Sciatic nerve (tissue), 2 donors: ENCODE results near the gene CMTM5. TPM values are rescaled to one million over a fixed set of nuclear protein-coding genes. Genes with fewer than 3 reads are reported as not detected.

Source experiments
- ATAC-seq: fragments of 200-7000 bp; cut with Tn5 transposase; one replicate; pipeline ENCODE4 v1.9.1; 2020; ENCODE audit warnings: mild to moderate bottlenecking, moderate library complexity
- DNase-seq: peaks from one replicate; pipeline ENCODE4 v3.0.0-alpha.2; 2020; ENCODE audit warnings: low spot score
- intact Hi-C: fragments of 100-400 bp; cut with DNase I; formaldehyde crosslinking; loops from one replicate; pipeline ENCODE4 v1.14.2; 2022
- total RNA-seq: library from RNA; stranded (reverse); fragmentation: NEBNext Ultra II Directional; extraction: Animal tissue kit (Norgen Biotek cat#: 25700); gene quantifications from one replicate; pipeline ENCODE4 v1.2.1, GENCODE V29; 2021
- donor health status: DM: no; HTN: no; CAD: no.
- donor health status: DM: no; HTN: no; CAD: no.

CMTM5 gene, protein sequence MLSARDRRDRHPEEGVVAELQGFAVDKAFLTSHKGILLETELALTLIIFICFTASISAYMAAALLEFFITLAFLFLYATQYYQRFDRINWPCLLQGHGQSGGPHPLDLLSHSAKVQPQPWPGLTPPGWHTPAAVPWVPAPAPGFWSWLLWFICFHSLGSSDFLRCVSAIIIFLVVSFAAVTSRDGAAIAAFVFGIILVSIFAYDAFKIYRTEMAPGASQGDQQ
- total RNA-seq: 75.3 TPM

GRCh38 chr14:23376482-23377197 lies at the start of gene CMTM5:
TSS of gene CMTM5 (plus strand) at chr14:23377046. CDS start at chr14:23377252, 206 bp downstream.
- DNase-seq: peak; percentile 89
- intact Hi-C loops: no loop called here
- ATAC-seq: peak; percentile 91

DNA sequence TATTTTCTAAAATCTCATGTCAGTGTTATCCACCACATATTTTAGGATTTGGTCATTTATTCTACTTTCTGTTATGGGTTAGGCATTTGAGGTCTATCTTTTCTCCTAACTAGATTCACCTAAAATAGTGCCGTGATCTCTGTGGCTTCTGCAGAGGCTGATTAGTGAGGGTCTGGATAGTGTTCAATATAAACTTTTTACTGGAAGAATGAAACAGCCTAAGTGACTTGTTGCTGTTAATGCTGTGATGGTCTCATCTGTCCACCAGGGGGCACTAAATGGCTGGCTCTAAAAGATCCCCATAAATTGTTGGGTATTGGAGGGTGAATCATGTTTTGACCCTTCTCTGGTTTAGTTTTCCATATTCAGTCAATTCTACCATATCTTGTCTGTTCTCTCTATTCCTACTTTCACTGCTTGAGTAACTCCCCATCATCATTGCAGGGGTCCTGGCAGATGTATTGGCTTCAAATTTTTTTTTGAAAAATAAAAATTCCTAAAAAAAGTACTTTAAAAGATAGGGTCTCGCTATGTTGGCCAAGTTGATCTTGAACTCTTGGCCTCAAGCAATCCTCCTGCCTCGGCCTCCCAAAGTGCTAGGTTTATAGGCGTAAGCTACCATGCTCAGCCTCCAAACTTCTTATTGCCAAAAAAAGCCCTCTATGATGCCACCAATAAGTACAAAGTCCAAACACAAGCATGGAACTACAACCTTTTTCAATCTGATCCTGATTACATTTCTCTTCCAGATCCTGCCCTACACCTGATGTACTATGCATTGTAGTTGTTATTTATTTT lies 48.7 kb upstream of the CMTM5 start:
- ATAC-seq (peak; percentile 83), DNase-seq (peak; percentile 84)
- intact Hi-C loops: loop anchor here (2.0 to 10.0 kb wide), 3 partner anchors 53 to 237 kb away; partner anchors contain the start of genes AP1G2 and NGDN

DNA sequence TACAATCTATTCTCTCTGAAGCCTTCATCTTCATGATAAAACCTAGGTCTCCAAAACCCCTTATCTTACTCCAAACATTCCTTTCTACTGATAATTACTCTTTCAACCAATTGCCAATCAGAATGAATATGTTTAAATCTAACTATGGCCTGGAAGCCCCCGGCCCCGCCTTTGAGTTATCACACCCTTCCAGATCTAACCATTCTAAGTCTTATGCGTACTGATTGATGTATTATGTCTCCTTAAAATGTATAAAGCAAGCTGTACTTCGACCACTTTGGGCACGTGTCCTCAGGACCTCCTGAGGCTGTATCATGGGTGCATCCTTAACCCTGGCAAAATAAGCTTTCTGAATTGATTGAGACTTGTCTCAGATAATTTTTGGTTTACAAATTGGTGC lies 41.2 kb upstream of the CMTM5 start:
- no peak for DNase-seq
- intact Hi-C loops: no loop called here
- ATAC-seq: no peak

DNA sequence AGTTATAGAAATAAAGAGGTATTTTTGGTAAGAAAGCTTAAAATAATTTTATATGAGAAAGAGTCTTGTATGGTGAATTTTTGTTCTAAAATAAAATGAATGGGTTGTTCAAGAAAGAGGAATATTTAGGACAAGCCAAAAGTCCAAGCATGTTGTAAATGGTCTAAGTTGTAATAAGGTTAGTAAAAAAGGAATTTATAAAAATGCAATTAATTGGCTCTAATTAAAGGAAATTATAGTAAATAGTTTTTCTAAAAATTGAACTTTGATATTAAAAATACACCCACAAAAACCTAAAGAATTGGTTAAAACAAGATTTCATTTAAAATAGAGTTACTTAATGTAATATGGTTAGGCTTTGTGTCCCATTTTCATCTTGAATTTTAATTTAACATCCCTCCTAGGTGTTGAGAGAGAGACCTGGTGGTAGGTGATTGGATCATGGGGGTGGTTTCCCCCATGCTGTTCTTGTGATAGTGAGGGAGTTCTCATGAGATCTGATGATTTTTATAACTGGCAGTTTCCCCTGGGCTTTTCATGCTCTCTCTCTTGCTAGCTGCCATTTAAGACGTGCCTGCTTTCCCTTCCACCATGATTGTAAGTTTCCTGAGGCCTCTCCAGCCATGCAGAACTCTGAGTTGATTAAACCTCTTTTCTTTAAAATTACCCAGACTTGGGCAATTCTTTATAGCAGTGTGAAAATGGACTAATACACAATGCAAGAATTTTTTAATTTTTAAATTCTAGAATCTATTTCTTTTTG lies 37.2 kb upstream of the CMTM5 start:
- no peak for ATAC-seq
- DNase-seq: no peak
- intact Hi-C loops: no loop called here

GRCh38 chr14:23344481-23344880 lies 32.4 kb upstream of the CMTM5 start:
- ATAC-seq (no peak), DNase-seq (no peak)
- intact Hi-C loops: no loop called here

DNA sequence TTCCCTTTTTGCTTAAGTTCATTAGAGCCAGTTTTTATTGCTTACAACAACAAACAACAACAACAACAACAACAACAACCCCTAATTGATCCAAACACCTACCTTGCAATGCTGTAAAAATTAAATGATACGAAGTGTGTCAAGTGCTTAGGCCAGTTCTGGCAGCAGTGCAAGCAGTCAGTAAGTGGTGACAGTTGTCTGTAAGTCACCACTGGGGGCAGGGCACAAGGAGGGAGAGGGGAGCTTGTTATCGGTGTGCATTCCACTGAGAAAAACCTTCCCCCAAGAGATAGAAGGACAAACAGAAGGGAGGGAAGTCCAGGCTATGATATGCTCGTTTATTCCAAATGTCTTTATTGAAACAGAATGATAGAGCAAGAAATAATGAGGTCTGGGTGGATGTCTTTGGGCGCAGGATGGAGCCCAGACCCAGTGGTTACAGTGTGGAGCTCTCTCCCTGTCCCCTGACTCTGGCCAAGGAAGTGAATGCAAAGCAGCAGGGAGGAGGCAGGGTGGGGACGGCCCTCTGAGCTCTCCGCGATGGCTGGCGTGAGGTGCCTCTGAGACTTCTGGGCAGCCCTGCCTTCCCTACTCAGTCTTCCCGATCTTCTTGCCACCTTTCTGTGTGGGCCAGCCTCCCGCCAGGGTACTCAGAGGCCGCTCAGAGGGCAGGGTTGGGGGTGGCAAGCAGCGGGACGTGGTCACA lies 30.7 kb upstream of the CMTM5 start:
- ATAC-seq (peak; percentile 9), DNase-seq (no peak)
- intact Hi-C loops: no loop called here

- DNase-seq (no peak), ATAC-seq (peak; percentile 28)
- intact Hi-C loops: no loop called here
Measured at GRCh38 chr14:23346693-23347405, 30.0 kb upstream of the CMTM5 start.

- ATAC-seq: no peak
- intact Hi-C loops: no loop called here
- no peak for DNase-seq
Measured at GRCh38 chr14:23347406-23348296, 29.2 kb upstream of the CMTM5 start.

- ATAC-seq: no peak
- intact Hi-C loops: no loop called here
- DNase-seq: no peak
Measured at GRCh38 chr14:23348297-23348655, 28.6 kb upstream of the CMTM5 start.

DNA sequence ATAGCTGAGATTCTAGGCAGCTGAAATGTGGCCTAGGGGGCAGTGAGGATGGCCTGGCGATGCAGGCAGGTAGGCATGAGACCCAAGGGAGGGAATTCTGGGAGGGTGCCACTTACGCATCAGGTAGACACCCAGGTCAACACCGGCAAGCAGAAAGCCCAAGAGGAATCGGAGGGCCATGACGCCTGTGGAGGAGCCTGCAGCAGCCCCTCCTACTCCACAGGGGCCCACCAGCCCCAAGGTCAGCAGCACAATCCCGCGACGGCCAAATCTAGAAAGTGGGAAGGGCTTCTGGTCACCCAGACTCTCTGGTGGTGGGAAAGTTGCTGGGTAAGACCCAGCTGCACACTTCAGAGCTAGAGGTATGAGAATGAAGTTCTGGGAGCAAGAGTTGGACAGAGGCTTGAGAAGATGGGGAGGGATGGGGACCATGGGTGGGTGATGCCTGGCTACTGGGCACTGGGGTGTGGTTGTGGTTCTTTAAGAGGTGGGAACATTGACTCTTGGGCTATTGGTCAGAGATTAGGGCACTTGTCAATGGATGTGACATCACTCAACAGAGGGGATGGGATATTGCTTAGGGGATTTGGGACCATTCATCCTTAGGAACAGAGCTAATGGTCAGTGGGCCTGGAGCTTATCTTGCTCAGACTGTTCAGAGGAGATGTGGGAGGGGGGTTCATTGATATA lies 27.5 kb upstream of the CMTM5 start:
- no peak for DNase-seq
- intact Hi-C loops: no loop called here

DNA sequence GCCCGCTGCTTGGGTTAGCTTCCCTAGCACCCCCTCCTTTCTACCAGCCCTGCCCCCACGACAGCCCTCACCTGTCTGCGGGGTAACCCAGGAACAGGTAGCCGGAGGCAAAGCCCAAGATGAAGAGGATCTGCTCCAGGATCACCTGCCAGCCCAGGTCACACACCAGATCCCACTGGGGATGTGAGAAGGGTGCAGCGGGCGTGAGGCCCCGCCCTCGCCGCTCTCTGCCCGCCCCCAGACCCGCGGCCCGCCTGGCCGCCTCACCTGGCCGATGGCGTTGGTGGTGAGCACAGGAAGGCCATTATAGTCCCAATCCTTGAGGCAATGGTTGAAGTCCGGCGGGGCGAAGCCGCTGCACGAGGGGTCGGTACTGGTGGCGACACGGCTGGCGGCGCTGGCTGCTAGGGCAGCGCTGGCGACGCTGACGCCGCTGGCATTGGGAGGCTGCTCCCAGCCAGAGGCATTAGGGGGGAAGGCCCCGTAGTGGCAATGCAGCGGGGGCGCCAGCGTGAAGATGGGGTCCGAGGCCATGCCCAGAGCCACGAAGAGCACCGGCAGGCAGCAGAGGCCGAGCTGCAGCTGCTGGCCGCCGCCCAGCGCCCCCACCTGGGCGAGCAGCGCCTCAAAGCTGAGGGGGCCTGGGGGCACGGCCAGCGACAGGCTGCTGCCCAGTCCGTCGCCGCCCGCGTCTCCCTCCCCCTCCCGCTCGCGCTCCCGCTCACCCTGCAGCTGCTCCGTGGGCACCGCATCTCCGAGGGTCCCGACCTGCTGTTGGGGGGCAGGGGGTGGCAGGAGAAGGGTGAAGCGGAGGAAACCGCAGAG lies 25.0 kb upstream of the CMTM5 start:
- DNase-seq: peak; percentile 60
- intact Hi-C loops: no loop called here
- peak; percentile 25 for ATAC-seq

More for the DNA sequence above, 27.5 kb upstream of the CMTM5 start:
- ATAC-seq: no peak

DNA sequence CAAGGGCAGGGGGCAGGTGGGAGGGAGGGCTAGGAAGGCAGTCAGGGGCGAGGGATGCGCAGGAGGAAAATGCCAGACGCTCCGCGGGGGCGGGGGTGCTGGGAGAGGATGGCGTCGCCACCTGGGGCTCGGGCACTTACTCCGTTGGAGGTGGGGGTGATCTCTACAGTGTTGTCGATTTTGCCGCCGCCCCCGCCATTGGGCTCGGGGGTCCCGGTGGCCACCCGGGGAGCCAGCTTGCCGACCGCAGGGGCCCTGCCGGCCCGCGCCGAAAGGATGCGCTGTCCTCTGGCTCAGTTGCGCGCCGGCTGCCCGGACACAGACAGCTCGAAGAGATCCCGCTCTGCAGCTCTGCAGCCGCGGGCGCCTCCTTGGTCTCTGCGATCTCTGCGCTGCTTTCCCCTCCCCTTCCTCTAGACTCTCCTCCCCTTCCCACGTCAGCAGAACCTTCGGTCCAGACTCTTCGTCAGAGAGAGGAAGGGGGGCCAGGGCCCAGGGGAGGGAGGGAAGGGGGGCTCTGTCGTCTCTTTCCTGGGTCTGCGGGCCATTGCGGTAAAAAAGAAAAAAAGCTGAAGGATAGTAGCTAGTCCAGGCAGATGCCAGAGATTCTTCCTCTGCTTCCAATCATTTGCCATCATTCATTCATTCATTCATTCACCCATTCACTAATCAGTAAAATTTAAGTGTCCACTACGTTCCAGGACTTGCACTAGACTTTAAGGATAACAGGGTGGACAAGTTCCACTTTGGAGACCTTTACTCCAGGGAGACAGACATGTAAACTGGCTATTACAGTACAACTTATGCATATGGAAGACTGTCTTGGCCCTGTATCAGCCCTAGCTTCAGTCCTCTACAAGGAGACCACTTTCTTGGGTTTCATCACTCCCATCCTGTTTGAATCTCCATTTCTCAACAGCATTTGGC lies 24.1 kb upstream of the CMTM5 start, which contains the start of gene SLC22A17:
Gene SLC22A17, minus strand, starts transcription at position 382 of the 927 bp plus-strand sequence.
- intact Hi-C loops: no loop called here
- ATAC-seq (peak; percentile 97), DNase-seq (peak; percentile 90)

DNA sequence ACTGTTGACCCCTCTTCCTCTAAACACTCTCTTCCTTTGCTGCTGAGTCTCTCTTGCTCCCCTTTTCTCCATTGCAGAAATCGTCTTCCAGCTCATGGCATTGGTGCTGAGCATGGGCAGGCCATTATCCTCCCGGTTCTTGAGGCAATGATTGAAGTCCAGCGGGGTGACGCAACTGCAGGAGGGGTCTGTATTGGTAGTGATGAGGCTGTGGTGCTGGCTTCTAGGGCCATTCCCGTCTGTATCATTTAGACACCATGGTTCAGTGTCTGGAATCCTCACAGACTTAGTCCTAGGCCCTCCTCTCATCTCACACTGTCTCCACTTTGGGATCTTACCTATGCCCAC lies 23.4 kb upstream of the CMTM5 start:
- intact Hi-C loops: no loop called here
- ATAC-seq: no peak
- no peak for DNase-seq

- intact Hi-C loops: no loop called here
- ATAC-seq (no peak), DNase-seq (no peak)
Measured at GRCh38 chr14:23354990-23355389, 21.9 kb upstream of the CMTM5 start.
